ENCODE results near the gene GJC2.

Gene GJC2

GRCh38 chr1:228145463-228146416 lies 4.0 kb upstream of the GJC2 start:
- no peak for DNase-seq (ENCODE audit: low read depth in 2 of 2)

GRCh38 chr1:228146417-228147150 lies 3.1 kb upstream of the GJC2 start:
- DNase-seq (ENCODE audit: low read depth in 2 of 2) = no peak

GRCh38 chr1:228147151-228147693 lies 2.5 kb upstream of the GJC2 start:
- DNase-seq (ENCODE audit: low read depth in 2 of 2) = no peak

GRCh38 chr1:228147768-228148167 lies 2.0 kb upstream of the GJC2 start:
- DNase-seq (ENCODE audit: low read depth in 2 of 2) = no peak

GRCh38 chr1:228148196-228148861 lies 1.4 kb upstream of the GJC2 start:
- DNase-seq (ENCODE audit: low read depth in 2 of 2) = no peak

- DNase-seq (ENCODE audit: low read depth in 2 of 2) = no peak
Observed at GRCh38 chr1:228148935-228149405, 760 bp upstream of the GJC2 start.

- DNase-seq (ENCODE audit: low read depth in 2 of 2) = no peak
Observed at GRCh38 chr1:228150120-228150460, 360 bp downstream of the GJC2 start.

- peak; percentile 59 to 60 for DNase-seq (ENCODE audit: low read depth in 2 of 2)
Observed at GRCh38 chr1:228150461-228151179, 890 bp downstream of the GJC2 start.

- no peak for DNase-seq (ENCODE audit: low read depth in 2 of 2)
Observed at GRCh38 chr1:228151180-228151925, 1.6 kb downstream of the GJC2 start.

- DNase-seq (ENCODE audit: low read depth in 2 of 2) = no peak
Observed at GRCh38 chr1:228152097-228152917, 2.6 kb downstream of the GJC2 start.

GRCh38 chr1:228152918-228153258 lies 3.2 kb downstream of the GJC2 start:
- DNase-seq (ENCODE audit: low read depth in 2 of 2) = no peak

- DNase-seq (ENCODE audit: low read depth in 2 of 2) = no peak
Observed at GRCh38 chr1:228154021-228154669, 4.4 kb downstream of the GJC2 start.

GRCh38 chr1:228154670-228155571 lies 5.2 kb downstream of the GJC2 start:
- DNase-seq (ENCODE audit: low read depth in 2 of 2) = no peak

- DNase-seq (ENCODE audit: low read depth in 2 of 2) = no peak
Observed at GRCh38 chr1:228155596-228156514, 6.1 kb downstream of the GJC2 start.

- DNase-seq (ENCODE audit: low read depth in 2 of 2) = no peak
Observed at GRCh38 chr1:228156515-228156881, 6.8 kb downstream of the GJC2 start.

GRCh38 chr1:228156941-228157728 lies 7.4 kb downstream of the GJC2 start:
- no peak for DNase-seq (ENCODE audit: low read depth in 2 of 2)

Data from fibroblast of skin of left biceps (primary cell).